Neural cell (in vitro differentiated cells): ENCODE results near the gene GPR18. TPM values are rescaled to one million over a fixed set of nuclear protein-coding genes. Genes with fewer than 3 reads are reported as not detected.

Experiments
- H2AFZ ChIP-seq: fragments of 200-600, 300-800 bp; sonication (generic), shearing (Covaris generic); 2 replicates; pipeline ENCODE4 v1.6.0; 2014; ENCODE audit warnings: low read depth, mild to moderate bottlenecking, antibody characterized with exemption, low read length, moderate library complexity
- H3F3A ChIP-seq: fragments of 200-600 bp; shearing (Covaris generic); 2 replicates; pipeline ENCODE4 v1.6.1; 2016; ENCODE audit warnings: mild to moderate bottlenecking, moderate library complexity, mixed read lengths, antibody characterized with exemption, low read length; ENCODE audit not compliant: insufficient read depth, poor library complexity, severe bottlenecking
- H3K27ac ChIP-seq: fragments of 200-600, 300-800 bp; sonication (generic), shearing (Covaris generic); 2 replicates; pipeline ENCODE4 v1.5.1; 2014; ENCODE audit warnings: mild to moderate bottlenecking, low read length, moderate library complexity
- H3K27me3 ChIP-seq: fragments of 300-800, 200-600 bp; sonication (generic), shearing (Covaris generic); 2 replicates; pipeline ENCODE4 v1.6.0; 2014; ENCODE audit warnings: mild to moderate bottlenecking, low read depth, low read length, moderate library complexity; ENCODE audit not compliant: insufficient read depth
- H3K36me3 ChIP-seq: fragments of 300-800, 200-600 bp; sonication (generic), shearing (Covaris generic); 2 replicates; pipeline ENCODE4 v1.5.1; 2014; ENCODE audit warnings: mild to moderate bottlenecking, antibody characterized with exemption, low read length, moderate library complexity; ENCODE audit not compliant: insufficient read depth
- H3K4me2 ChIP-seq: fragments of 300-800, 200-600 bp; sonication (generic), shearing (Covaris generic); 2 replicates; pipeline ENCODE4 v1.6.0; 2014; ENCODE audit warnings: mild to moderate bottlenecking, low read length
- H3K4me3 ChIP-seq: fragments of 300-800, 200-600 bp; sonication (generic), shearing (Covaris generic); 2 replicates; pipeline ENCODE4 v1.5.1; 2014; ENCODE audit warnings: mild to moderate bottlenecking, low read length, moderate library complexity
- H3K79me2 ChIP-seq: fragments of 200-600 bp; shearing (Covaris generic); replicated peaks from 2 replicates; pipeline ENCODE4 v1.6.0; 2014; ENCODE audit warnings: mild to moderate bottlenecking, low read length, moderate library complexity; ENCODE audit not compliant: insufficient read depth
- H3K9ac ChIP-seq: fragments of 300-800, 200-600 bp; sonication (generic), shearing (Covaris generic); 2 replicates; pipeline ENCODE4 v1.6.1; 2016; ENCODE audit warnings: mild to moderate bottlenecking, low read length, mixed read lengths
- H3K9me2 ChIP-seq: fragments of 200-600 bp; shearing (Covaris generic); 2 replicates; pipeline ENCODE4 v1.6.1; 2016; ENCODE audit warnings: mild to moderate bottlenecking, low read length, mixed read lengths; ENCODE audit not compliant: insufficient read depth
- H3K9me3 ChIP-seq: fragments of 200-600, 300-800 bp; sonication (generic), shearing (Covaris generic); 2 replicates; pipeline ENCODE4 v1.6.1; 2016; ENCODE audit warnings: mild to moderate bottlenecking, mixed run types, low read length, moderate library complexity, mixed read lengths
- H4K20me1 ChIP-seq: fragments of 200-600 bp; shearing (Covaris generic); 2 replicates; pipeline ENCODE4 v1.6.1; 2016; ENCODE audit warnings: mild to moderate bottlenecking, mixed run types; ENCODE audit not compliant: insufficient read depth
- CTCF ChIP-seq: fragments of 450-650 bp; IDR thresholded peaks from 2 replicates; pipeline ENCODE4 v1.5.1; 2014; ENCODE audit warnings: antibody characterized with exemption, mild to moderate bottlenecking, moderate library complexity; ENCODE audit not compliant: poor library complexity, severe bottlenecking
- EP300 ChIP-seq: fragments of 450-650 bp; conservative IDR thresholded peaks from 2 replicates; pipeline ENCODE4 v1.6.1; 2014; ENCODE audit warnings: antibody characterized with exemption, mild to moderate bottlenecking, moderate library complexity; ENCODE audit not compliant: poor library complexity, severe bottlenecking
- EZH2 ChIP-seq: fragments of 200-600, 300-800 bp; shearing (Covaris generic), sonication (generic); IDR thresholded peaks from 2 replicates; pipeline ENCODE4 v1.6.1; 2014; ENCODE audit warnings: antibody characterized with exemption, low read length, borderline replicate concordance, mild to moderate bottlenecking; ENCODE audit not compliant: insufficient read depth, poor library complexity, severe bottlenecking
- MXI1 ChIP-seq: fragments of 450-650 bp; conservative IDR thresholded peaks from 2 replicates; pipeline ENCODE4 v1.6.1; 2014; ENCODE audit warnings: antibody characterized with exemption, mild to moderate bottlenecking; ENCODE audit not compliant: poor library complexity, severe bottlenecking
- POLR2AphosphoS5 ChIP-seq: IDR thresholded peaks from 2 replicates; pipeline ENCODE4 v1.6.1; 2012
- RAD21 ChIP-seq: fragments of 450-650 bp; conservative IDR thresholded peaks from 2 replicates; pipeline ENCODE4 v1.6.1; 2014; ENCODE audit warnings: antibody characterized with exemption, mild to moderate bottlenecking, moderate library complexity
- SMC3 ChIP-seq: fragments of 450-650 bp; conservative IDR thresholded peaks from 2 replicates; pipeline ENCODE4 v1.6.1; 2014; ENCODE audit warnings: antibody characterized with exemption, mild to moderate bottlenecking, moderate library complexity; ENCODE audit not compliant: poor library complexity
- TAF1 ChIP-seq: IDR thresholded peaks from 2 replicates; pipeline ENCODE4 v1.6.1; 2012; ENCODE audit warnings: low read depth
- polyA plus RNA-seq: library from polyadenylated mRNA; depleted of rRNA; stranded (reverse); fragments of >200 nt; gene quantifications from 2 replicates; pipeline ENCODE4 v1.2.3, GENCODE V29; 2014
- TF ChIP-seq, protein P1 (sequence below): IDR thresholded peaks from 2 replicates; pipeline ENCODE4 v1.6.1; 2012; ENCODE audit warnings: borderline replicate concordance

Gene GPR18
- polyA plus RNA-seq, 1 donor from 2014 or later = not detected

DNA sequence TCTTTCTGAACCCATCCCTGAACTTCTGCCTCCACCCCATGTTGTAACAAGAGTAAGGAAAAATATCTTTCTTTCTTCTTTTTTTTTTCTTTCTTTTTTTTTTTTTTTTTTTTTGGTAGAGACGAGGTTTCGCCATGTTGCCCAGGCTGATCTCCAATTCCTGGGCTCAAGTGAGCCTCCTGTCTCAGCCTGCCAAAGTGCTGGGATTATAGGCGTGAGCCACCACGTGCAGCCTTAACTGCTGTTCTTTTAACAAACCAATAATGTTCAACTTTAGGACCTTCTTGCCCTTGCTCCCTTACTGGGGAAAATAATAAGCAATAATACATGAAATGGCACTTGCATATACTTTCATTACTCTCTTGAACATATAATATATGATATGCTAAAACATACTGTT lies 29.4 kb upstream of the GPR18 start:
- TF ChIP-seq EZH2 = no peak
- no peak for TF ChIP-seq TAF1
- no peak for TF ChIP-seq MXI1
- no peak overlapping the region for H3K27ac ChIP-seq
- H3F3A ChIP-seq = no peaks in the 10 kb centered on the region
- H3K36me3 ChIP-seq = no peaks in the 10 kb centered on the region
- H3K4me3 ChIP-seq = no peak overlapping the region
- no peaks in the 10 kb centered on the region for H3K9me2 ChIP-seq
- no peak overlapping the region for H3K9ac ChIP-seq
- H3K27me3 ChIP-seq = no peaks in the 10 kb centered on the region
- no peaks in the 10 kb centered on the region for H4K20me1 ChIP-seq
- H3K4me2 ChIP-seq = no peak overlapping the region
- H2AFZ ChIP-seq = no peak overlapping the region
- H3K9me3 ChIP-seq = no peaks in the 10 kb centered on the region
- H3K79me2 ChIP-seq = no peaks in the 10 kb centered on the region

GRCh38 chr13:99285432-99286182 lies 27.4 kb upstream of the GPR18 start:
- no peak overlapping the region for H3K9ac ChIP-seq
- H3K79me2 ChIP-seq = no peaks in the 10 kb centered on the region
- no peaks in the 10 kb centered on the region for H3K9me2 ChIP-seq
- no peak overlapping the region for H3K27ac ChIP-seq
- no peaks in the 10 kb centered on the region for H3K36me3 ChIP-seq
- no peak overlapping the region for H3K4me3 ChIP-seq
- TF ChIP-seq POLR2AphosphoS5 (no peak), MXI1 (no peak), CTCF (no peak), EP300 (no peak), RAD21 (no peak), SMC3 (no peak), EZH2 (no peak), TAF1 (no peak)
- TF ChIP-seq, protein P1, sequence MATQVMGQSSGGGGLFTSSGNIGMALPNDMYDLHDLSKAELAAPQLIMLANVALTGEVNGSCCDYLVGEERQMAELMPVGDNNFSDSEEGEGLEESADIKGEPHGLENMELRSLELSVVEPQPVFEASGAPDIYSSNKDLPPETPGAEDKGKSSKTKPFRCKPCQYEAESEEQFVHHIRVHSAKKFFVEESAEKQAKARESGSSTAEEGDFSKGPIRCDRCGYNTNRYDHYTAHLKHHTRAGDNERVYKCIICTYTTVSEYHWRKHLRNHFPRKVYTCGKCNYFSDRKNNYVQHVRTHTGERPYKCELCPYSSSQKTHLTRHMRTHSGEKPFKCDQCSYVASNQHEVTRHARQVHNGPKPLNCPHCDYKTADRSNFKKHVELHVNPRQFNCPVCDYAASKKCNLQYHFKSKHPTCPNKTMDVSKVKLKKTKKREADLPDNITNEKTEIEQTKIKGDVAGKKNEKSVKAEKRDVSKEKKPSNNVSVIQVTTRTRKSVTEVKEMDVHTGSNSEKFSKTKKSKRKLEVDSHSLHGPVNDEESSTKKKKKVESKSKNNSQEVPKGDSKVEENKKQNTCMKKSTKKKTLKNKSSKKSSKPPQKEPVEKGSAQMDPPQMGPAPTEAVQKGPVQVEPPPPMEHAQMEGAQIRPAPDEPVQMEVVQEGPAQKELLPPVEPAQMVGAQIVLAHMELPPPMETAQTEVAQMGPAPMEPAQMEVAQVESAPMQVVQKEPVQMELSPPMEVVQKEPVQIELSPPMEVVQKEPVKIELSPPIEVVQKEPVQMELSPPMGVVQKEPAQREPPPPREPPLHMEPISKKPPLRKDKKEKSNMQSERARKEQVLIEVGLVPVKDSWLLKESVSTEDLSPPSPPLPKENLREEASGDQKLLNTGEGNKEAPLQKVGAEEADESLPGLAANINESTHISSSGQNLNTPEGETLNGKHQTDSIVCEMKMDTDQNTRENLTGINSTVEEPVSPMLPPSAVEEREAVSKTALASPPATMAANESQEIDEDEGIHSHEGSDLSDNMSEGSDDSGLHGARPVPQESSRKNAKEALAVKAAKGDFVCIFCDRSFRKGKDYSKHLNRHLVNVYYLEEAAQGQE = no peak
- no peaks in the 10 kb centered on the region for H3K9me3 ChIP-seq
- no peak overlapping the region for H2AFZ ChIP-seq
- H3F3A ChIP-seq = no peaks in the 10 kb centered on the region
- no peak overlapping the region for H3K4me2 ChIP-seq
- no peaks in the 10 kb centered on the region for H4K20me1 ChIP-seq
- no peaks in the 10 kb centered on the region for H3K27me3 ChIP-seq
